Measurements from ENCODE around the gene SDK1.

The SDK1 gene

GRCh38 chr7:3859431-3859830 is 558.4 kb downstream of the SDK1 start:
- no peaks in the 10 kb centered on the region for H3K27me3 ChIP-seq (ENCODE audit: insufficient read depth, low read depth, severe bottlenecking)
- no peaks in the 10 kb centered on the region for H3K36me3 ChIP-seq
- H3K9me3 ChIP-seq (ENCODE audit: severe bottlenecking) = no peaks in the 10 kb centered on the region
- H3K4me3 ChIP-seq (ENCODE audit: low read depth, low read length) = no peak overlapping the region
- no peak for DNase-seq
- no peak for TF ChIP-seq CTCF (IDR thresholded peaks at IDR 0.05; ENCODE audit: low read depth, low read length)
- no peak overlapping the region for H3K27ac ChIP-seq

- no peaks in the 10 kb centered on the region for H3K27me3 ChIP-seq (ENCODE audit: insufficient read depth, low read depth, severe bottlenecking)
- no peak for TF ChIP-seq CTCF (IDR thresholded peaks at IDR 0.05; ENCODE audit: low read depth, low read length)
- H3K36me3 ChIP-seq = no peaks in the 10 kb centered on the region
- no peak for DNase-seq
- no peak overlapping the region for H3K27ac ChIP-seq
- H3K9me3 ChIP-seq (ENCODE audit: severe bottlenecking) = no peaks in the 10 kb centered on the region
- H3K4me3 ChIP-seq (ENCODE audit: low read depth, low read length) = no peak overlapping the region
These were observed 559.9 kb downstream of the SDK1 start for GRCh38 chr7:3860932-3861331.

- no peaks in the 10 kb centered on the region for H3K36me3 ChIP-seq
- H3K4me3 ChIP-seq (ENCODE audit: low read depth, low read length) = no peak overlapping the region
- no peak overlapping the region for H3K27ac ChIP-seq
- H3K9me3 ChIP-seq (ENCODE audit: severe bottlenecking) = no peaks in the 10 kb centered on the region
- DNase-seq = no peak
- no peaks in the 10 kb centered on the region for H3K27me3 ChIP-seq (ENCODE audit: insufficient read depth, low read depth, severe bottlenecking)
- no peak for TF ChIP-seq CTCF (IDR thresholded peaks at IDR 0.05; ENCODE audit: low read depth, low read length)
These were observed 560.3 kb downstream of the SDK1 start for GRCh38 chr7:3861386-3861785.

- H3K27ac ChIP-seq = no peak overlapping the region
- no peaks in the 10 kb centered on the region for H3K36me3 ChIP-seq
- no peaks in the 10 kb centered on the region for H3K27me3 ChIP-seq (ENCODE audit: insufficient read depth, low read depth, severe bottlenecking)
- H3K9me3 ChIP-seq (ENCODE audit: severe bottlenecking) = no peaks in the 10 kb centered on the region
- H3K4me3 ChIP-seq (ENCODE audit: low read depth, low read length) = no peak overlapping the region
- TF ChIP-seq CTCF (IDR thresholded peaks at IDR 0.05; ENCODE audit: low read depth, low read length) = no peak
- DNase-seq = no peak
These were observed 560.9 kb downstream of the SDK1 start for GRCh38 chr7:3861941-3862340.

GRCh38 chr7:3862774-3863173 is 561.7 kb downstream of the SDK1 start:
- no peak for TF ChIP-seq CTCF (IDR thresholded peaks at IDR 0.05; ENCODE audit: low read depth, low read length)
- H3K27me3 ChIP-seq (ENCODE audit: insufficient read depth, low read depth, severe bottlenecking) = no peaks in the 10 kb centered on the region
- H3K4me3 ChIP-seq (ENCODE audit: low read depth, low read length) = no peak overlapping the region
- no peak overlapping the region for H3K27ac ChIP-seq
- H3K9me3 ChIP-seq (ENCODE audit: severe bottlenecking) = no peaks in the 10 kb centered on the region
- no peak for DNase-seq
- H3K36me3 ChIP-seq = no peaks in the 10 kb centered on the region

- Histone ChIP-seq H3K36me3 (no peaks in the 10 kb centered on the region), H3K4me3 (ENCODE audit: low read depth, low read length) (no peak overlapping the region), H3K9me3 (ENCODE audit: severe bottlenecking) (no peaks in the 10 kb centered on the region), H3K27me3 (ENCODE audit: insufficient read depth, low read depth, severe bottlenecking) (no peaks in the 10 kb centered on the region), H3K27ac (no peak overlapping the region)
- TF ChIP-seq CTCF (IDR thresholded peaks at IDR 0.05; ENCODE audit: low read depth, low read length) = no peak
- no peak for DNase-seq
These were observed 565.2 kb downstream of the SDK1 start for GRCh38 chr7:3866277-3866676.
